Measurements from ENCODE around the gene NLRP6. TPM values are rescaled to one million over a fixed set of nuclear protein-coding genes. Genes with fewer than 3 reads are reported as not detected.

Gene NLRP6
- polyA plus RNA-seq, 3 donors, result 0.10 to 0.51 (median 0.24) TPM

DNA sequence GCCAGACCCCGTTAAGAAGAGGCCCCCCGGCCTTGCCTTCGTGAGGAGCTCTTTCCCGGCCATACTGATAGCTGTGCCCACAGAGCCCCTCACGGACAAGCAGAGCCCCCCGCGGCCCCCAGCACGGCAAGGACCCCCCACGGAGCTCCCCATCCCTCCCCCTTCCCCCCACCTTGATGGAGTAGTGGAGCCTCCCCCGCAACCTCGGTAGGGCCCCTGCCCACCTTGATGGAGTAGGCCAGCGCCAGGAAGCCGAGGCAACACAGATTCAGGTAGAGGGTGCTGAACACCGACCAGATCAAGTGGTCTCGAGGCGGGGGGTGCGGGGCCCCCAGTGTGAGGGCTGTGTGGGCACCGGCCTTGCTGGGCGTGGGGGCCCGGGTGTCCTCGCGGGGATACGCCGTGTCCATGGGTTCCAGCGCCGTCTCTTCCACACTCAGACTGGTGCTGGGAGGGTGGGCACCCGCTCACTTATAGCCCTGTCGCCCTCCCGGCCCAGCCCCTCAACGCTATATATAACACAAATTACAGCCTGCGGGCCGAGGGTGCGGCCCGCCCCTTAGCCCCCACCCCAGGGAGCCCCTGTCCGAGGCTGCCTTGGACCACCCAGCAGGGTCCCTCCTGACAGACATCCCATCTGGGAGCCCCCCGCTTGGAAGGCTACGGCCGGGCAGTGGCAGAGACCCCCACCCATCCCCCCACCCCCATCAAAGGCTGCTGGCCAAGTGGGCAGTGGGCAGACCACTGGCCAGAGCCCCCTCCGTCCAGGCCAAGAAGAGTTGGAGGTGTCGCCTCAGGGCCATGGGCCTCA, 21.1 kb downstream of the NLRP6 start, which contains the start of gene IFITM5:
Gene IFITM5, minus strand, starts transcription at position 446 of the 811 bp plus-strand sequence. Its CDS starts 36 bp downstream, at position 410.
- no peaks in the 10 kb centered on the region for H3K79me2 ChIP-seq (ENCODE audit: insufficient read depth, low read length)
- H4K20me1 ChIP-seq (ENCODE audit: insufficient read depth, low read length), result no peaks in the 10 kb centered on the region
- no peaks in the 10 kb centered on the region for H3K9me3 ChIP-seq (replicated peaks in 1 of 2; ENCODE audit: control insufficient read depth in 1 of 2, insufficient read depth in 1 of 2, low read length in 2 of 2)
- Mint-ChIP-seq H3K27me3 (ENCODE audit: low read depth in 3 of 3) (peaks cover 26 to 61% (median 28%) of the 10 kb centered on the region in 3 donors), H3K9me3 (peaks cover 0 to 3% (median 0%) of the 10 kb centered on the region in 7 donors), H3K36me3 (peaks cover 0 to 3% of the 10 kb centered on the region in 2 donors), H3K27ac (peak within 1 kb of the TSS in 1 of 7 donors; percentile 28), H3K4me3 (peak within 1 kb of the TSS in 1 of 2 donors; percentile 59), H3K4me1 (peaks cover 16% of the 10 kb centered on the region)
- H3K27ac ChIP-seq (ENCODE audit: low read depth in 1 of 2, low read length in 2 of 2), result no peak within 1 kb of the TSS
- no peak within 1 kb of the TSS for H3K9ac ChIP-seq (ENCODE audit: insufficient read depth, low read length, poor library complexity, severe bottlenecking)
- TF ChIP-seq, protein P1, sequence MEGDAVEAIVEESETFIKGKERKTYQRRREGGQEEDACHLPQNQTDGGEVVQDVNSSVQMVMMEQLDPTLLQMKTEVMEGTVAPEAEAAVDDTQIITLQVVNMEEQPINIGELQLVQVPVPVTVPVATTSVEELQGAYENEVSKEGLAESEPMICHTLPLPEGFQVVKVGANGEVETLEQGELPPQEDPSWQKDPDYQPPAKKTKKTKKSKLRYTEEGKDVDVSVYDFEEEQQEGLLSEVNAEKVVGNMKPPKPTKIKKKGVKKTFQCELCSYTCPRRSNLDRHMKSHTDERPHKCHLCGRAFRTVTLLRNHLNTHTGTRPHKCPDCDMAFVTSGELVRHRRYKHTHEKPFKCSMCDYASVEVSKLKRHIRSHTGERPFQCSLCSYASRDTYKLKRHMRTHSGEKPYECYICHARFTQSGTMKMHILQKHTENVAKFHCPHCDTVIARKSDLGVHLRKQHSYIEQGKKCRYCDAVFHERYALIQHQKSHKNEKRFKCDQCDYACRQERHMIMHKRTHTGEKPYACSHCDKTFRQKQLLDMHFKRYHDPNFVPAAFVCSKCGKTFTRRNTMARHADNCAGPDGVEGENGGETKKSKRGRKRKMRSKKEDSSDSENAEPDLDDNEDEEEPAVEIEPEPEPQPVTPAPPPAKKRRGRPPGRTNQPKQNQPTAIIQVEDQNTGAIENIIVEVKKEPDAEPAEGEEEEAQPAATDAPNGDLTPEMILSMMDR (IDR thresholded peaks at IDR 0.05), result no peak
- intact Hi-C loops (cut with micrococcal nuclease), result no loop called here
- H3K27me3 ChIP-seq (ENCODE audit: control insufficient read depth in 2 of 2, insufficient read depth in 2 of 2, low read length in 2 of 2), result peaks cover 0 to 6% of the 10 kb centered on the region in 2 donors
- 74% methylated on average over 24 of the region's 40 CpGs for WGBS (ENCODE audit: insufficient coverage)
- H3K4me1 ChIP-seq (ENCODE audit: control insufficient read depth in 1 of 2, insufficient read depth in 2 of 2, low read length in 2 of 2), result peaks cover 12 to 13% of the 10 kb centered on the region in 2 donors
- no peaks in the 10 kb centered on the region for H3K36me3 ChIP-seq (replicated peaks in 1 of 2; ENCODE audit: control insufficient read depth in 1 of 2, insufficient read depth in 2 of 2, low read length in 2 of 2)
- DNase-seq, result no peak
- H3K4me2 ChIP-seq (replicated peaks; ENCODE audit: extremely low read depth, low read length, poor library complexity, severe bottlenecking), result no peak within 1 kb of the TSS
- H3K4me3 ChIP-seq (replicated peaks in 1 of 3; ENCODE audit: low read depth in 2 of 3, low read length in 3 of 3), result no peak within 1 kb of the TSS
- no peak within 1 kb of the TSS for H2AFZ ChIP-seq (ENCODE audit: insufficient read depth, low read depth, low read length, poor library complexity, severe bottlenecking)

DNA sequence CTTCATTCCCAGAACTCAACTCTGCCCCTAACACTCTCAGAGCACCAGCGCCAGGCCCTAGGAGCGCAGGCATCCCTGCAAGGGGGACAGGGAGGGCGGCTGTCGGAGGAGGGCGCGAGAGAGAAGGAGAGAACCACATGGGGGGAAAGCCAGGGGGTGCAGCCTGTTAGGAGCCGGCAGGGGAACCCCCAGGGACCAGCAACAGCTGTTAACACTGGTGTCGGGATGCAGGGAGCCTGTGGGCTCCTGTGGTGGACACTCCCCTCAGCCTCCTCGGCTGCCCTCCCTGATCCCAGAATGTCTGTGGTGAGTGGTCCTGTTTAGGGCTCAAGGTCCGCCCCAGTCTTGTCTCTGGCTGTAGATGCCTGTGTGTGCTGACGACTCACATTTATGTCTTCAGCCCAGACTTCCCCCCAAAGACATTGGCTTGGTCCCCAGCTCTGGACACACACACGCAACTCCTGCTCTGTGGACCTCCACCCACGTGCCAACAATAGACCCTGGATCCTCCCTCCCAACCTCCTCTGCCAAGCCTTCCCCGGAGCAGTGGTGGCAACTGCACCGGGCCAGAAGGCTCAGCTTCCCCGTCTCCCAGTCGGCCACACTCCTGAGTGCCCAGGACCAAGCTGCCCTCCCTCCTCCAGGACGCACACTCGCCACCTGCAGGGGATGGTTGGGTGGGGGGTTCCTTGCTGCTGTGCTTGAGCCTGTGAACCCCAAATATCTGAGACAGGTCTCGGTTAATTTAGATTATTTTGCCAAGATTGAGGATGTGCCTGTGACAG, 21.9 kb downstream of the NLRP6 start:
- H2AFZ ChIP-seq (ENCODE audit: insufficient read depth, low read depth, low read length, poor library complexity, severe bottlenecking), result no peak overlapping the region
- H3K4me1 ChIP-seq (ENCODE audit: control insufficient read depth in 1 of 2, insufficient read depth in 2 of 2, low read length in 2 of 2), result peaks cover 14 to 18% of the 10 kb centered on the region in 2 donors
- H3K4me3 Mint-ChIP-seq, result peak overlapping the region in 1 of 2 donors; percentile 59
- no peaks in the 10 kb centered on the region for H3K9me3 ChIP-seq (replicated peaks in 1 of 2; ENCODE audit: control insufficient read depth in 1 of 2, insufficient read depth in 1 of 2, low read length in 2 of 2)
- peaks cover 0 to 6% of the 10 kb centered on the region in 2 donors for H3K27me3 ChIP-seq (ENCODE audit: control insufficient read depth in 2 of 2, insufficient read depth in 2 of 2, low read length in 2 of 2)
- no peaks in the 10 kb centered on the region for H3K36me3 Mint-ChIP-seq
- peaks cover 20% of the 10 kb centered on the region for H3K4me1 Mint-ChIP-seq
- TF ChIP-seq, protein P1 (IDR thresholded peaks at IDR 0.05), result no peak
- no peak overlapping the region for H3K27ac ChIP-seq (ENCODE audit: low read depth in 1 of 2, low read length in 2 of 2)
- no peak overlapping the region for H3K4me3 ChIP-seq (replicated peaks in 1 of 3; ENCODE audit: low read depth in 2 of 3, low read length in 3 of 3)
- peaks cover 28 to 61% (median 28%) of the 10 kb centered on the region in 3 donors for H3K27me3 Mint-ChIP-seq (ENCODE audit: low read depth in 3 of 3)
- H3K27ac Mint-ChIP-seq, result peak overlapping the region in 1 of 7 donors; percentile 28
- H3K9me3 Mint-ChIP-seq, result peaks cover 0 to 3% (median 0%) of the 10 kb centered on the region in 7 donors
- no peak for DNase-seq
- H3K36me3 ChIP-seq (replicated peaks in 1 of 2; ENCODE audit: control insufficient read depth in 1 of 2, insufficient read depth in 2 of 2, low read length in 2 of 2), result no peaks in the 10 kb centered on the region
- H4K20me1 ChIP-seq (ENCODE audit: insufficient read depth, low read length), result no peaks in the 10 kb centered on the region
- intact Hi-C loops (cut with micrococcal nuclease), result loop anchor here in 1 of 2 donors (10.0 kb wide), 1 partner anchor 55 kb away; no protein-coding TSS in a partner anchor
- no peaks in the 10 kb centered on the region for H3K79me2 ChIP-seq (ENCODE audit: insufficient read depth, low read length)
- WGBS (ENCODE audit: insufficient coverage), result 34% methylated on average over 9 of the region's 20 CpGs
- H3K9ac ChIP-seq (ENCODE audit: insufficient read depth, low read length, poor library complexity, severe bottlenecking), result no peak overlapping the region
- H3K4me2 ChIP-seq (replicated peaks; ENCODE audit: extremely low read depth, low read length, poor library complexity, severe bottlenecking), result no peak overlapping the region

Measured in CD14-positive monocyte (primary cell).